Endothelial cell of umbilical vein (primary cell): Measurements from ENCODE around the gene EGR4. TPM values are rescaled to one million over a fixed set of nuclear protein-coding genes. Genes with fewer than 3 reads are reported as not detected.

Source experiments
- BruUV-seq: library from RNA; stranded (reverse); fragments of 400-500 nt; replicated peaks from 2 replicates; lab custom pipeline; 2021; lab: Mats Ljungman, UMichigan
- CTCF ChIA-PET: fragments of 300-600, 350-600 bp; sonication (Branson Sonifier 250); formaldehyde crosslinking; loops from one replicate; lab custom pipeline; 2021; ENCODE audit warnings: antibody characterized with exemption, inconsistent platforms; lab: Charles Lee
- POLR2A ChIA-PET: fragments of 300-600, 350-600 bp; sonication (Branson Sonifier 250); formaldehyde crosslinking; loops from one replicate; lab custom pipeline; 2021; ENCODE audit warnings: antibody characterized with exemption, inconsistent platforms; lab: Charles Lee
- DNase-seq: peaks from one replicate; pipeline ENCODE4 v3.0.0-alpha.2; 2011; ENCODE audit warnings: low read depth, low spot score
- FAIRE-seq: peaks from 2 replicates; lab custom pipeline; 2011; peaks lifted over from hg19 to GRCh38; lab: Jason Lieb, UNC
- H2AFZ ChIP-seq: 2 replicates; pipeline ENCODE4 v1.6.0; 2012; ENCODE audit warnings: low read depth, low read length, control low read depth, inconsistent platforms
- H3K27ac ChIP-seq: 2 replicates; pipeline ENCODE4 v1.5.1; 2011; ENCODE audit warnings: low read depth, mild to moderate bottlenecking, control low read depth, low read length, moderate library complexity; ENCODE audit not compliant: insufficient read depth
- H3K27me3 ChIP-seq, 2 experiments: 2 replicates each; pipeline versions ENCODE4 v1.6.0 to v1.6.1; 2011; ENCODE audit warnings: low read length in 2 of 2, mixed read lengths in 1 of 2; ENCODE audit not compliant: control insufficient read depth in 2 of 2, insufficient read depth in 2 of 2
- H3K36me3 ChIP-seq, 2 experiments: 2 replicates in 1 of 2; 3 replicates in 1 of 2; pipeline ENCODE4 v1.5.1; 2011; ENCODE audit warnings: low read length in 2 of 2, mild to moderate bottlenecking in 1 of 2, moderate library complexity in 1 of 2; ENCODE audit not compliant: control insufficient read depth in 2 of 2, insufficient read depth in 2 of 2; ENCODE audit errors: extremely low read depth in 1 of 2
- H3K4me1 ChIP-seq: 3 replicates; pipeline ENCODE4 v1.5.1; 2011; ENCODE audit warnings: mild to moderate bottlenecking, low read length; ENCODE audit not compliant: control insufficient read depth, insufficient read depth; ENCODE audit errors: extremely low read depth
- H3K4me2 ChIP-seq: 2 replicates; pipeline ENCODE4 v1.6.1; 2011; ENCODE audit warnings: low read length, control low read depth, mixed read lengths; ENCODE audit not compliant: insufficient read depth
- H3K4me3 ChIP-seq, 3 experiments: fragments of 200-600 bp in 1 of 3; sonication (generic), shearing (Covaris generic) in 1 of 3; replicated peaks in 1 of 3; 2 replicates each; pipeline ENCODE4 v1.5.1; 2011 to 2016; ENCODE audit warnings: control low read depth in 3 of 3, low read length in 3 of 3, mild to moderate bottlenecking in 2 of 3, inconsistent platforms in 1 of 3, low read depth in 1 of 3, moderate library complexity in 1 of 3; ENCODE audit not compliant: insufficient read depth in 1 of 3
- H3K79me2 ChIP-seq: 2 replicates; pipeline ENCODE4 v1.6.0; 2012; ENCODE audit warnings: low read length, inconsistent platforms; ENCODE audit not compliant: control insufficient read depth, insufficient read depth
- H3K9ac ChIP-seq: replicated peaks from 2 replicates; pipeline ENCODE3; 2011; ENCODE audit warnings: low read length, control low read depth; ENCODE audit not compliant: insufficient read depth; ENCODE audit errors: extremely low read depth
- H3K9me1 ChIP-seq: replicated peaks from 3 replicates; pipeline ENCODE4 v1.6.0; 2011; ENCODE audit warnings: mild to moderate bottlenecking, low read length; ENCODE audit not compliant: control insufficient read depth, insufficient read depth; ENCODE audit errors: extremely low read depth
- H3K9me3 ChIP-seq: replicated peaks from 2 replicates; pipeline ENCODE4 v1.5.1; 2012; ENCODE audit warnings: low read length, inconsistent platforms; ENCODE audit not compliant: control insufficient read depth, insufficient read depth
- H4K20me1 ChIP-seq: replicated peaks from 2 replicates; pipeline ENCODE3; 2011; ENCODE audit warnings: mild to moderate bottlenecking, low read length; ENCODE audit not compliant: control insufficient read depth, insufficient read depth; ENCODE audit errors: extremely low read depth
- CTCF ChIP-seq, 2 donors: IDR thresholded peaks; 1 replicate in 1 of 2; 2 replicates in 1 of 2; pipeline ENCODE4 v1.5.1; 2011; ENCODE audit warnings: low read length in 2 of 2, mild to moderate bottlenecking in 2 of 2, moderate library complexity in 2 of 2, control low read depth in 1 of 2, inconsistent platforms in 1 of 2, low read depth in 1 of 2; ENCODE audit not compliant: insufficient read depth in 1 of 2; ENCODE audit errors: extremely low read depth in 1 of 2
- EZH2 ChIP-seq: IDR thresholded peaks from 2 replicates; pipeline ENCODE4 v1.6.1; 2012; ENCODE audit warnings: borderline replicate concordance, low read depth, mild to moderate bottlenecking, moderate library complexity, low read length, inconsistent platforms; ENCODE audit not compliant: severe bottlenecking
- FOS ChIP-seq: IDR thresholded peaks from 2 replicates; pipeline ENCODE4 v1.6.1; 2011; ENCODE audit warnings: mild to moderate bottlenecking, low read length, moderate library complexity, borderline replicate concordance; ENCODE audit not compliant: insufficient read depth
- GATA2 ChIP-seq: IDR thresholded peaks from 2 replicates; pipeline ENCODE4 v1.7.0; 2011; ENCODE audit warnings: low read depth, mild to moderate bottlenecking, moderate library complexity, mixed read lengths, low read length; ENCODE audit not compliant: insufficient read length, insufficient read depth
- JUN ChIP-seq: IDR thresholded peaks from 2 replicates; pipeline ENCODE4 v1.6.1; 2011; ENCODE audit warnings: borderline replicate concordance, low read depth; ENCODE audit not compliant: insufficient read length, insufficient read depth
- MYC ChIP-seq: IDR thresholded peaks from one replicate; pipeline ENCODE4 v1.6.1; 2011; ENCODE audit warnings: mild to moderate bottlenecking, low read depth, low read length
- POLR2AphosphoS5 ChIP-seq: IDR thresholded peaks from 2 replicates; pipeline ENCODE4 v1.6.1; 2012; ENCODE audit warnings: low read depth, mild to moderate bottlenecking, control low read depth, low read length, moderate library complexity; ENCODE audit not compliant: insufficient read depth
- dilution Hi-C: fragments of 300-500 bp; cut with MboI; formaldehyde crosslinking; loops from one replicate; pipeline ENCODE4 v1.15.0; 2019; ENCODE audit warnings: low sequenced_read_pairs; ENCODE audit not compliant: extremely low pct_ligation_motif_present
- intact Hi-C: fragments of 100-400 bp; cut with micrococcal nuclease; formaldehyde crosslinking; loops from one replicate; pipeline ENCODE4 v1.10.0; 2022
- polyA plus RNA-seq, 4 experiments: library from polyadenylated mRNA; depleted of rRNA in 3 of 4; stranded (reverse) in 3 of 4; unstranded in 1 of 4; fragments of >200 nt; gene quantifications; 2 replicates each; pipeline versions ENCODE4 v1.2.1 to v1.2.3, GENCODE V29; 2011 to 2012; ENCODE audit warnings: missing spikeins in 1 of 4
- total RNA-seq: library from RNA; stranded (reverse); gene quantifications from 2 replicates; pipeline ENCODE4 v1.2.3, GENCODE V29; 2021
- TF ChIP-seq, protein P1 (sequence below): IDR thresholded peaks from 2 replicates; pipeline ENCODE4 v1.6.1; 2011; ENCODE audit not compliant: insufficient read depth, insufficient read length

The EGR4 gene
- total and polyA plus RNA-seq, 2 donors (not counting 3 experiments of a cell fraction or from before 2014, with no cell fraction given) = not detected

GRCh38 chr2:73244580-73244979, 48.8 kb downstream of the EGR4 start:
- no peak overlapping the region for H3K9ac ChIP-seq
- H3K9me3 ChIP-seq = no peaks in the 10 kb centered on the region
- no peak for FAIRE-seq
- ChIA-PET POLR2A (interaction anchor here (1.0 kb wide), 1 partner anchor 9 kb away, joined by 3 read pairs; no protein-coding TSS in a partner anchor), CTCF (no interaction called here)
- peaks cover 51% of the 10 kb centered on the region for H3K79me2 ChIP-seq
- dilution Hi-C loops = no loop called here
- H4K20me1 ChIP-seq = peaks cover 6% of the 10 kb centered on the region
- no peak overlapping the region for H3K4me2 ChIP-seq
- no peak overlapping the region for H3K27ac ChIP-seq
- H3K36me3 ChIP-seq = peaks cover 42% of the 10 kb centered on the region in 2 experiments
- DNase-seq = no peak
- intact Hi-C loops = no loop called here
- no peaks in the 10 kb centered on the region for H3K9me1 ChIP-seq
- H3K4me1 ChIP-seq = peaks cover 8% of the 10 kb centered on the region
- TF ChIP-seq MYC = no peak
- TF ChIP-seq FOS = no peak
- TF ChIP-seq, protein P1, sequence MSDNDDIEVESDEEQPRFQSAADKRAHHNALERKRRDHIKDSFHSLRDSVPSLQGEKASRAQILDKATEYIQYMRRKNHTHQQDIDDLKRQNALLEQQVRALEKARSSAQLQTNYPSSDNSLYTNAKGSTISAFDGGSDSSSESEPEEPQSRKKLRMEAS = no peak
- no peak for TF ChIP-seq EZH2
- no peak overlapping the region for H3K4me3 ChIP-seq
- no peak overlapping the region for H2AFZ ChIP-seq
- no TSS peak for BruUV-seq
- H3K27me3 ChIP-seq = no peaks in the 10 kb centered on the region

- dilution Hi-C loops (no loop called here), intact Hi-C loops (no loop called here)
- Histone ChIP-seq H3K9me1 (no peaks in the 10 kb centered on the region), H3K79me2 (peaks cover 56% of the 10 kb centered on the region), H3K4me1 (peaks cover 14% of the 10 kb centered on the region), H2AFZ (no peak overlapping the region), H3K4me3 (no peak overlapping the region), H3K9me3 (no peaks in the 10 kb centered on the region), H3K27me3 (no peaks in the 10 kb centered on the region), H4K20me1 (peaks cover 6% of the 10 kb centered on the region), H3K4me2 (no peak overlapping the region), H3K9ac (no peak overlapping the region), H3K36me3 (peaks cover 36 to 39% of the 10 kb centered on the region in 2 experiments), H3K27ac (no peak overlapping the region)
- ChIA-PET POLR2A (interaction anchor here (1.0 kb wide), 1 partner anchor 9 kb away, joined by 3 read pairs; no protein-coding TSS in a partner anchor), CTCF (no interaction called here)
- BruUV-seq = no TSS peak
- TF ChIP-seq, protein P1 = no peak
- TF ChIP-seq FOS = no peak
- no peak for TF ChIP-seq GATA2
- TF ChIP-seq CTCF (IDR thresholded peaks at IDR 0.05; ENCODE audit: extremely low read depth in 1 of 2, insufficient read depth in 1 of 2, low read depth in 1 of 2, low read length in 2 of 2) = no peak
- no peak for TF ChIP-seq POLR2AphosphoS5
- no peak for TF ChIP-seq JUN
- peak; percentile 64 for FAIRE-seq
- no peak for DNase-seq
Measured at GRCh38 chr2:73243884-73244570, 49.3 kb downstream of the EGR4 start.
